HCT116 (cell line): ENCODE data around the gene FOXD1.
A peak's percentile ranks its signal among the peaks of the same experiment; 100 is the strongest.

Source experiments
- CEBPB ChIP-seq: IDR thresholded peaks from 2 replicates; pipeline ENCODE4 v1.6.1; 2012; ENCODE audit warnings: low read depth
- CTCF ChIP-seq, 3 experiments: fragments of 200-600 bp in 1 of 3; sonication (generic) in 1 of 3; IDR thresholded peaks in 2 of 3; conservative IDR thresholded peaks in 1 of 3; 2 replicates each; pipeline ENCODE4 v1.5.1; 2012 to 2017; ENCODE audit warnings: low read depth in 2 of 3, low read length in 2 of 3, antibody characterized with exemption in 1 of 3, borderline replicate concordance in 1 of 3, control low read depth in 1 of 3, mild to moderate bottlenecking in 1 of 3, mixed read lengths in 1 of 3, mixed run types in 1 of 3, moderate library complexity in 1 of 3; ENCODE audit not compliant: insufficient read depth in 1 of 3
- JUND ChIP-seq: IDR thresholded peaks from 2 replicates; pipeline ENCODE4 v1.6.1; 2012
- POLR2A ChIP-seq: IDR thresholded peaks from 2 replicates; pipeline ENCODE4 v1.7.0; 2011; ENCODE audit warnings: borderline replicate concordance; ENCODE audit not compliant: insufficient read depth, insufficient read length; ENCODE audit errors: extremely low read depth
- POLR2AphosphoS5 ChIP-seq: IDR thresholded peaks from 2 replicates; pipeline ENCODE4 v1.6.1; 2011; ENCODE audit warnings: mild to moderate bottlenecking, low read depth, low read length, moderate library complexity
- SIN3A ChIP-seq: IDR thresholded peaks from 2 replicates; pipeline ENCODE4 v1.6.1; 2012; ENCODE audit warnings: low read depth
- SP1 ChIP-seq: IDR thresholded peaks from 2 replicates; pipeline ENCODE4 v1.6.1; 2012; ENCODE audit warnings: low read depth
- YY1 ChIP-seq: IDR thresholded peaks from 2 replicates; pipeline ENCODE4 v1.6.1; 2011; ENCODE audit warnings: low read length, low read depth, moderate library complexity, mild to moderate bottlenecking; ENCODE audit not compliant: insufficient replicate concordance; ENCODE audit errors: extremely low read depth
- ZNF274 ChIP-seq: fragments of 200-500 bp; sonication (Bioruptor generic); IDR thresholded peaks from 2 replicates; pipeline ENCODE4 v1.6.1; 2014; ENCODE audit warnings: mild to moderate bottlenecking, low read depth, low read length, inconsistent platforms

- TF ChIP-seq CTCF (IDR thresholded peaks at IDR 0.05 in 2 of 3, conservative IDR thresholded peaks at IDR 0.05 in 1 of 3; ENCODE audit: borderline replicate concordance in 1 of 3, insufficient read depth in 1 of 3, low read depth in 2 of 3, low read length in 2 of 3) (peak; percentile 65 to 75 (median 68); a peak in 5 of 6 replicates), POLR2A (no peak), YY1 (peak; percentile 67), JUND (no peak), CEBPB (no peak), ZNF274 (no peak), SIN3A (no peak), SP1 (no peak), POLR2AphosphoS5 (peak; percentile 51; the same call in 1 of the 2 replicates)
These were observed 11.3 kb downstream of the FOXD1 start for GRCh38 chr5:73437101-73437776.
